NCI-H2171 (cell line): Measurements from ENCODE around the gene MTR.

ENCODE experiments used
- DNase-seq: peaks from one replicate; lab custom pipeline; 2025; lab: John Stamatoyannopoulos, UW

The MTR gene

GRCh38 chr1:236779312-236779711 is 15.8 kb upstream of the MTR start:
- no peak for DNase-seq

GRCh38 chr1:236785477-236785876 is 9.6 kb upstream of the MTR start:
- DNase-seq, result no peak

GRCh38 chr1:236786453-236786852 is 8.6 kb upstream of the MTR start:
- no peak for DNase-seq

GRCh38 chr1:236794585-236795034 is 482 bp upstream of the MTR start:
- DNase-seq, result no peak

- DNase-seq, result no peak
Observed at GRCh38 chr1:236795757-236796667, 920 bp downstream of the MTR start.

- no peak for DNase-seq
Observed at GRCh38 chr1:236799001-236799400, 3.9 kb downstream of the MTR start.

GRCh38 chr1:236800002-236800620 is 5.0 kb downstream of the MTR start:
- no peak for DNase-seq

- no peak for DNase-seq
Observed at GRCh38 chr1:236800623-236801022, 5.5 kb downstream of the MTR start.

- DNase-seq, result no peak
Observed at GRCh38 chr1:236802264-236802663, 7.2 kb downstream of the MTR start.

GRCh38 chr1:236806634-236807033 is 11.5 kb downstream of the MTR start:
- no peak for DNase-seq

GRCh38 chr1:236808005-236808404 is 12.9 kb downstream of the MTR start:
- no peak for DNase-seq

GRCh38 chr1:236808564-236809130 is 13.6 kb downstream of the MTR start:
- no peak for DNase-seq

GRCh38 chr1:236809148-236809547 is 14.1 kb downstream of the MTR start:
- DNase-seq, result peak; percentile 65

- no peak for DNase-seq
Observed at GRCh38 chr1:236810018-236810417, 14.9 kb downstream of the MTR start.

- DNase-seq, result no peak
Observed at GRCh38 chr1:236812334-236813030, 17.4 kb downstream of the MTR start.

GRCh38 chr1:236815941-236816340 is 20.8 kb downstream of the MTR start:
- DNase-seq, result no peak

GRCh38 chr1:236819856-236820255 is 24.8 kb downstream of the MTR start:
- no peak for DNase-seq

GRCh38 chr1:236821091-236821627 is 26.1 kb downstream of the MTR start:
- no peak for DNase-seq

GRCh38 chr1:236823559-236823958 is 28.5 kb downstream of the MTR start:
- DNase-seq, result no peak

- no peak for DNase-seq
Observed at GRCh38 chr1:236829085-236829484, 34.0 kb downstream of the MTR start.

- no peak for DNase-seq
Observed at GRCh38 chr1:236830116-236830515, 35.0 kb downstream of the MTR start.

GRCh38 chr1:236830560-236830959 is 35.5 kb downstream of the MTR start:
- no peak for DNase-seq
